GM21786 (cell line): Measurements from ENCODE around the gene WNT2.

Source experiments
- ATAC-seq: cut with Tn5 transposase; IDR thresholded peaks from one replicate; pipeline ENCODE4 v1.9.1; 2021; ENCODE audit not compliant: unreplicated experiment

The WNT2 gene

DNA sequence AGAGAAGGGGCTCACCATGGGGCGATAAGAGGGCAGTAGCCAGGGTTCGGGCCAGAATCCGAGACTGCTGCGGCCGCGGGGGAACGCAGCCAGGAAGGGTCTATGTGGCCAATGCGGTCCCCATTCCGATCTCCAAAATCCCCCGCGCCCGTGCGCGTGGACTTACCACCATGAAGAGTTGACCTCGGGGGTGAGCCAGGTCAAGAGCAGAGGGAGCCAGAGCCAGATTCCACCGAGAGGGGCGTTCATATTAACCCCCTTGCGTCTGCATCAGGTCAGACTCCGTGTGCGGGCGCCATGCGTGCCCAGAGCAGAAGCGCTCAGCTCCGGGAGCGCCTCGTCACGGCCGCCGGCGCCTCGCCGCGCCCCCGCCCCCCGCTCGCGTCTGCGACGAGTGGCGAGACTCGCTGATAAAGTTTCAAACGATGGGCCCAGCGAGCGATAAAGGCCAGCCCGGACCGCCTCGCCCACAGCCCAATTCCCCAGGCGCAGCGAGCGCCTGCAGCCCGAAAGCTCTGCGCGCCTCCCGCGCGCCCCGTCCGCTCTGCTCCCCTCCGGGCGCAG lies at the start of gene WNT2:
TSS of gene WNT2 (minus strand) at position 318 of the 564 bp plus-strand sequence. CDS start at position 249, 69 bp downstream.
- ATAC-seq: no peak

DNA sequence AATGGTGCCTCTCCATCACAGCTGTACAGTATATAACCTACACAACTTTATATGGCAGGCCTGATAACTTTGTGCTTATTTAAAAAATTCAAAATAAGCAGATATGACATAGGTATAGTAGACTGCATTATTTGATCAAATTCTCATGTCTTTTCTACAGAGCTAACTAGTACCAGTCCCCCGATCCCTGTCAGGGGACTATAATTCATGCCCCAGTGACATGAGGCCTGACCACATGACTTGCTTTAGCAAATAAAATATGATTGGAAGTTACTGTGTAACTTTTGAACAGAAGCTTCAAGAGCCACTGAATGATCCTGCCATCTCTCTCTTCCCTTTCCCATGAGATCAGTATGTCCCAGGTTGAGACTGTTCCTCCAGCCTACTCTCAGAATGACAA lies 49.2 kb upstream of the WNT2 start:
- ATAC-seq: no peak

DNA sequence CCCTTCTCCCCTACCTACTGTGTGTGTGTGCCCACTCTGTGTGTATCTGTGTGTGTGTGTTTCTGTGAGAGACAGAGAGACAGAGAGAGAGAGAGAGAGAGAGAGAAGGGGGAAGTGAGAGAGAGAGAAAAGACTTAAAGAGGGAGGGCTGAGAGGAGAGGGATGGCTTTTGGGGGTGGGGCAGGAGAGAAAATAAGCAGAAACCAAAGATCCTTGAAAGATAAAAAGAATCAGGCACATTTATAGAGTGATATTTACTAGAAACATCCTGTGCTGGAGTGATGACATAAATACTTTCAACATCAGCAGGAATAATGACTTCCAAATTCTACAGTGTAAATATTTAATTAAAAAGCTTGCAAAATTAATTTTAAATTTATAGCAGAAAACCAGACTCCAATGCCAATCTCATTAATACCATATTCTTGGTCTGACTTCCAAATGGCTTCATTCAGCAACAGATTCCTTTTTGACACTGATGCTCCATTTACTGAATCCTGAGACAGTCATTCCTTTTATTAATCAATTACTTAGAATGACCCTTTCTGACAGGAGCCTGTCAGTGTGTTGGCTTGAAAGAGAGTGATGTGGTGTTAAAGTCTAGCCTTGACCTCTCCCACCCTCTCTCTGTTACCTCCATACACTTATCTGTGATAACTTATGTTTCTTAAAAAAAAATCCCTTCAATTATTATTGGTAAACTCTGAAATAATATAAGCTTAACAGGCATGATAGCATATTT lies 41.7 kb upstream of the WNT2 start:
- no peak for ATAC-seq

DNA sequence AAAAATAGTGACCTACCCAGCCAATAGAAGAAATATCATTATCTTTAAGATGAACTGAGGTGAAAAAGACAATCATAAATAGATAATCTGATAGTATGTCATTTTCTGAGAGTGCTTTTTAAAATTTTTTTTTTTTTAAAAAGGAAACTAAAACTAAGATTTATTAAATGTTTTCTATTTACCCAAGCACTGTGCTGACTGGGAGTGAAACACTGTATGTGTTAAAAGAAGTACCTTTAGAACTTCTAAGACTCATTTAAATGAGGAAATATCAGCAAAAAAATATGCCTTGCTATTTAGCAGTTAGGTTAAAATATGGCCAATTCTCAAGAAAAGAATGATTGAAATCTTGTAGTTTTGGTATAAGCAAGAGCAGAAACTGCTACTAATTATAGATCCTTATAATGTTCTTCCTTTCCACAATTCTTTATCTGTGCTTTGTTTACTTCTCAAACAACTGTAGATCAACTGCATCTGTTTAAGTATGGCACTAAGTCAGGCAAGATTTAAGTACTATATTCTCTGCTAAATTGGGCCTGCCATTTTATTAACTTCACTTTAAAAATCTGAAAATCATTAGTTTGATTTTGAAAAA lies 39.5 kb upstream of the WNT2 start:
- ATAC-seq: peak; percentile 67

DNA sequence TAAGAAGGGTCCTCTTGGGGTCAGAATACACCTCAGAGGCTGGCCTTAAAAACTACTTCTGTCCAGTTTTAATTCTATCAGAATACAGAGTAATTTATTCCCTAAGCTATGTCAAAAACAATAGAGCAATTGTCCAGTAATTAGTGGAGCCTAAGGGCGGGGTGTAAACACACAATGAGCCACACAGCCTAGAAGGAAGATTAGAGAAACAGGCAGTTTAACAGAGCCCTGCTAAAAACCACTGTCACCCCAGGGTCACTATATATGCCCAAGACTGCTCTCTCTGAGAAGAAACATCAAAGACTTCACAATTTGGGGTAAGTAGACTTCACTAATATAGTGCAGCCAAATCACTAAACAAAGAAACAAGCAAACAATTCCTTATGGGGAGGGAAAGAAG lies 27.2 kb upstream of the WNT2 start:
- ATAC-seq: no peak

DNA sequence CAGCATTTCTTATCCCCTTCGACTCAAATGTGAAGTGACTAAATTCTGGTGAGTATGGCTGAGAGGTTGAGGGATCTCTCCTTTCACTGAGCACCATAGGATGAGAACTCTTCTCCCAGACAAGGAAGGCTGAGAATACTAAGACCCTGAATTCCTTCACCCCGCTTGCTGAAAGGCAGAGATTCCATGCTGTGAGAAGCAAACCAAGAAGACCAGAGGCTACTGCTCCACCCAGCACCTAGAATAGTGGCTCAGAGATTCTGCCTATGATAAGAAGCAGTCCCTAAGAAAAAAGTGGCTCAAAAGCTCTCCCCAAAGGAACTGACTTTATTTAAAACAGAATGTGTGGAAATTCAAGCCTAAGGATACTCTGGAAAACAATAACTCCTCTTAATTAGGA lies 26.7 kb upstream of the WNT2 start:
- no peak for ATAC-seq

DNA sequence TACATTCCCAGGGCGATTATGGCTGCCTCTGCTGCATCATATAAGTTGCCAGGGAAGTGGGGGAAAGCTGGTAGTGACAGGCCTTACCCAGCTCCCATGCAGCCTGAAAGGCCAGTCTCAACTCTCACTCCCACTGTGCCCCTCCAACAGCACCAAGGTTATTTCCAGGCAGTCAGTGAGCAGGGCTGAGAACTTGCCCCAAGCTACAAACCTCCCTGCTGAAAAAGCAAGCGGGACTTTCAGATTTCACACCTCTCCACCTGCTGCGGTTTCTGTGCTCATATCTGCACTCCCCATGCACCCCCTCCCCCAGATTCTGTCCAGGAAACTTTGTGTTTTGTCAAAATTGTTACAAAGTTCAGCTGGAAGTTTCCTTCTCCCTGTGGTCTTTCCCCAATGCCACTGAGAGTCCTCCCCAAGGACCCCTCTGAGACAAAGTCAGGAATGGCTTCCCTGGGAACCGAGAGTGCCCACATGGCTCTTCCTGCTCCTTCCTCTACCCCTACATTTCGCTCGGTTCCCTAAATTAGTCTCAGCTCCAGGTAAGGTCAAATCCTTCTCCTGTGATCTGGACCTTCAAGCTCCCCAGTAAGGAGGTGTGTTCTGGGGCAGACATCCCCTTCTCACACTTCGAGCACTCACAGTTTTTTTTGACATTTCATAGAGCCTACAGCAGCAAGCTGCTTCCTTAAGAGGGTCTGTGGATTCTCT lies 25.3 kb upstream of the WNT2 start:
- peak; percentile 94 for ATAC-seq

DNA sequence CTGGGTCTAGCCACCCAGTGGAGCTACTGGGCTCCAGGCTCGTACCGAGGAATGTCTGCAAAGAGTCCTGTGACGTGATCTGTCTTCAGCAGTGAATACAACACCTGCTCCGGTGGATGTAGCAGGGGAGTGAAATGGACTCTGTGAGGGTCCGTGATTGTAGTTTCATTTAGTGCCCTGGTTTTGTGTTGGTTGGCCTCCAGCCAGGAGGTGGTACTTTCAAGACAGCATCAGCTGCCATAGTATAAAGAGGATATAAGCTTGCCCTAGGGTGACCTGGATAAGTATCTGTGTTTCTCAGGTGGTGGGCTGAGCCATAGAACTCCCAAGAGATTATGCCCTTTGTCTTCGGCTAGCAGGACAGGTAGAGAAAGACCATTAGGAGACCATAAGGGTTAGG lies 24.6 kb upstream of the WNT2 start:
- ATAC-seq: peak; percentile 21

DNA sequence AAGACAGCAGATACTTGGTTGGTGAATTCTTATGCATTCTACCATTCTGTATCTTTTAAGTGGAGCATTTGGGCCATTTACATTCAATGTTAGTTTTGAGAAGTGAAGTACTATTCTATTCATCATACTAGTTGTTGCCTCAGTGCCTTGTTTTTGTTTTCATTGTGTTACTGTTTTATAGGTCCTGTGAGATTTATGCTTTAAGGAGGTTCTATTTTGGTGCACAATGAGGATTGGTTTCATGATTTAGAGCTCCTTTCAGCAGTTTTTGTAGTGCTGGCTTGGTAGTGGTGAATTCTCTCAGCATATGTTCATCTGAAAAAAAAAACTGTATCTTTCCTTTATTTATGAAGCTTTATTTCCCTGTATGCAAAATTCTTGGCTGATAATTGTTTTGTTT lies 23.3 kb upstream of the WNT2 start:
- ATAC-seq: no peak

DNA sequence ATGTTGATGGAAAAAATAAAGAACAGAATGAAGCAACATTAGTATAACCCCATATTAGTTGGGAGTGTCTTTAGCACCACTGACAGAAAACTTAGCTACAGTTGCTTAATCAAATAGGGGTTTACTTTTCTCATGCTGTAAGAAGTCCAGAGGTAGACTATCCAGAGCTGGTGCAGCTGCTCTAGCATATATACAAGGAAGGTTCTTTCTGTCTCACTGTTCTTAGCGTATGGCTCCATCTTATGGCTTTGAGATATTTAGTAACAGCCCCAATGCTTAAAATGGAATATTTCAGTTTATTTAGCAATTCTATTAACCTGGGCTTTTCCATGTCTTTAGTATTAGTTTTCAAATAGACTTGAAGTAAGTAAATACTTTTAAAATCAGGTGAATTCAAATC lies 15.2 kb upstream of the WNT2 start:
- no peak for ATAC-seq

DNA sequence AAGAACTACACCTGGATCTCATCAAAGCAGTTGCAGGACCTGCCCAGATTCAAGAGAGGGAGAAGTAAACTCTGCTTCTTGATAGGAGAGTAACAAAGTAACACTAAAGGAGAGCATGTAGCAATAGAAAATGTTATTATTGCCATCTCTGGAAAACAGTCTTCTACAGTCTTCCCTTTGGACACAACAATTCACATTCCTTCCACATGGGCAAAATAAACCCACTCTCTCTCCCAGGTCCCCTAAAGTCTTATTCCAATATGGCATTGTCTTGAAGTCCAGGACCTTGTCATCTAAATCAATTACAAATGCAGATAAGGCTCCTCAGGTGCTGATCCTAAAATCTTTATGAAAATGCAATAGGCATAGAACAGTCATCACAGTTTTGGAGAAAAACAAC lies 10.3 kb upstream of the WNT2 start:
- ATAC-seq: no peak

DNA sequence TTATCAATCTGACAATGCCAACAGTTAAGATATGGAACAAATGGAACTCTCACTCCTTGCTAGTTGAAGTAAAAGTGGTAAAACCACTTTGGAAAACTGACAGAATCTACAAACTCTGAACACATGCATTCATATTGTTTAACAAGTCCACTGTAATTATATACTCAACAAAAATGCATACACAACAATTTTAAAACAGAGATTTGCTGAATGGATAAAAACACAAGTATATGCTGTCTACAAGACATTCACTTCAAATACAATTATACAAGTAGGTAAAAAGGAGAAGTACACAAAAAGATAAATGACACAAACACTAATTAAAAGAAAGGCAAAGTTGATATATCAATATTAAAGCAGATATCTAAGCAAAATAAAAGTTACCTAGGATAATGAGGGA lies 9.2 kb upstream of the WNT2 start:
- no peak for ATAC-seq

DNA sequence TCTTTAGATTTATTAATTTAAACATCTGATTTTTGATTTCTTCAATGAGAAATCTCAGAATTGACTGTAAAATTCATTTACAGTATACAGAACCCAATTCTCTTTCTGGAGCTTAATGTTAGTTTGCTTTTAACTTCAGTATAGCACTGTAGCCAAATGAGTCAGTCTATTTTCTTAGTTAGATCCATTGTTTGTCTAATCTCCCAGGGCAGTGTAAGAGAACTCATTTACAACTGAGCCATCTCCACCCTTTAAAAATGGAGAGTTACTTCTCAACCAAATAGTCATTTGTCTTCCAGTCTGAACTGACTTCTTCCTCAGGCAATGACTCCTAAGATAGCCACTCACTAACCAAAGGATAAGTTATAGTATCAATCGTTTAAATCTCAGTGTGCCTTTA lies 3.0 kb upstream of the WNT2 start:
- ATAC-seq: no peak

DNA sequence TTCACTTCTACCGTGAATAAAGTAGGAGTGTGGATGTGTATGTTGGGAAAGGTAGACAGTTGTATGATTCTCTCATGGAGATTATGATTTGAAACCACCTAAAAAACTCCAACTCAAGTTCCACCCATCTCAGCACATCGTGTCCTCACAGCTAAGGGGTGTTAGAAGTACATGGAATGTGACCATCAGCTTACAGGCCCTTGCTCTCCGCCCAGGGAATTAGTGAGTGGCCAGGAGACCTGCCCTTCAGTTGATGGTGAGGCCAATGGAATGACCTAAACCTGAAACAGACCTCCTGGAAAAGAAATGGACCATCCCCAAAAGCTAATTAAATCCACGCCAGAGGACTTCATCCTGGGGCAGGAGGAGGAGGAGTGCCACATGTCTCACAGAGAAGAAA lies 2.1 kb upstream of the WNT2 start:
- no peak for ATAC-seq

DNA sequence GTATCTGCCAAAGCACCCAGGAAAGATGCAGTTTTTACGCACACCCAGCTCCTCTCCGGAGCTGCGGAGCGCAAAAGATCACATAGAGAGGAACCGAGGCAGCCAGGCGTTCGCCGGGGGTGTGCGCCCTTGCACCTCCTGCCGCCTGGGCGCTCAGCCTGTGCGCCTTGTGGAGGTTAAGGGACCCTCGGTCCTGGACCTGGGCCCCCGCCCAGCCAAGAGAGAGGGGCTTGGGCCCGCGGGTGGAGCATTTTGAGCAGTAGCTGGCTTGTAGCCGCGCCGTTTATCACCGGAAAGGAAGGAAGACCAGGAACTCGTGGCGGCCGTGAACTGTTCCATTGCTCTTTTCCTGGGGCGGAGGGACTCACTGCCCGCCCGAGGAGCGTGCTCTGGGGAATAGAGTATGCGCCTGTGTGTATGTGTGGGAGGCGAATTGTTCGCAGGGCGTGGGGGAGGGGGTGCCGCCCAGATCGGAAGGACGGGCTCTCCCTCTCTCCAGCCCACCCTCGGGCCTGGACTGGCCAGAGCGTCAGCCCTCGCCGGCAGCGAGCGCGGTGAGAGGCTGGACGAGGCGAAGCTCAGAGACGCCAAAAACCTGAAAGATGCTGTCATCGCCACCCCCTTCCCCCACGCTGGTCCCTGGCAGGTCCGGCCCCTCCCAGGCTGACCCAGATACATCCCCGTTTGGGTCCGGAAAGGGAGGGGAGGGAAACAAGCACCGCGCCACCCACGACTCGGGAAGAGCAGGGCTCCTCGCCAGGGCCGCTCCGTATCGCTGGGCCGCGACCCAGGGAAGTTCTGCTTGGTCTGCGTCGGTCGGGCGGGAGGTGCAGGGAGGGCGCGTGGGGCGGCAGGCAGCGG lies 1.2 kb upstream of the WNT2 start:
- ATAC-seq: no peak

DNA sequence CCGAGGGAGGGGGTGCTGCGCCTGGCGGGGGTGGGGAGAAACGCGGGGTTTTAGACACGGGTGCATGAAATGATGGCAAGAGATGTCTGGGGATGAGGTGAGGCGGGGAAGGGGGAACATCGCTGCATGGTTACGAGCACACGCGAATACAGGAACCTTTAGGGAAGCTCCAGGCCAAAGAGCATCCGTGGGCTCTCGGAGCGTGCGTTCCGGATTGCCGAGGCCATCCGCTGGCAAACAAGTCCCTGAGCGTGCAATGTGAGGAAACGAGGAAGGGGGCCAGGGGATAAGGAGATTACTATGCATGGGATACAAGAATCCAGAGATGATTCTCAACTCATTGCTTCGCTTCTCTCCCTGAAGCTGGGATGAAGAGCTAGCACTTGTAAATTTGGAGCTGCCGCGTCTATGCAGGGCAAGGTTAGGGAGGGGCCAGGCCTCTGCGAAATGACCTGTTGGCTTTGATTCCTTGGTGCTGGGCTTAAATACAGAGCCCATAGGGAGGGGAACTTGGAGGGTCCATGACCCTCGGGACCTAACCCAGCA lies 520 bp upstream of the WNT2 start:
- no peak for ATAC-seq

DNA sequence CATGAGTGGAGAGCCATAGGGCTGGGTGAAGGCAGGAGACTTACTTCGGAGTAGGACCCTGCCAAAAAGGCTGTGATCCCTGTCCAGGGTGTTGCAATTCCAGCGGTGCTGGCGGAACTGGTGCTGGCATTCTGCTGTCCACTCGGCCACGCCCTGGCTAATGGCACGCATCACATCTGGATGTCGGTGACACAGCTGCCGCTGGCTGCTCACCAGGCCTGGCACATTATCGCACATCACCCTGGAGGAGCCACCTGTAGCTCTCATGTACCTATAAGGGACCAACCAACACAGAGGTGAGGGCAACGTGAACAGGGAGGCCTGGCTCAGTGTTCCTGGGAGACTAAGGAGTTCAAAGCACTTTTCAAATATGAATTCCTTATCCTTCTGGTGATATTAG lies 2.3 kb downstream of the WNT2 start:
- no peak for ATAC-seq

DNA sequence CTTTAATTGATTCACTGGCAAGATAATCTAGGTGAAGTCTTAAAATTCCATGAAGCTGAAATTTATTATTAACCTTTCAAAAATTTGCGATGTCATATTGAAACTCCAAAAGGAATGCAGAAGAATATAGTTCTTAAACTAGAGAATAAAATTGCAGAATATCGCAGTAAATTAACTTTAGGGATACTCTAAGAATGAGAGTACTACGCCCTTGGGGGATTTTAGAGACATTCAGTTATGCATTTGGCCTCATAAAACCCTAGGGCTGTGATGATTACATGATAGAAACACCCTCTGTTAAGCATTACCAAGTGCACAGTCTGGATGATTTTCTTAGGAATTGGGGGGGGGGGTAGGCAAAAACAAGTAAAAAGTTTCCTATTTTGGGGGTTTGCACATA lies 3.7 kb downstream of the WNT2 start:
- no peak for ATAC-seq

DNA sequence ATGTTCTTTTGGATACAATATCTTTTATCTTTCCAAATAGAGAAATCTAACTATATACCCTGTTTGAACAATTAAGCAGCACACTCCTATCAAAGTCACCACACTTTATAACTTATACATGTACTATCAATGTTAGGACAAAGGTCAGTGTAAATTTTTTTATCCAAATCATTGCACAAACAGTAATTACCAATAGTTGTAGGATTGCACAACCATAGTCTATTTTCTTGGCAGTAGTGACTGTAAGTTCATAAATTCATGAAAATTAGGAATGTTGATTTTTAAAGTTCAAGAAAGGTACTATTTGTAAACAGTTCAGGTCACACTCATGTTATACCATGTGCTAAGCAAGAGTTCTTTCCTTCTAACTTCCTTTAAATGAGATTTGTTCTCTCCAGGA lies 9.3 kb downstream of the WNT2 start:
- no peak for ATAC-seq

DNA sequence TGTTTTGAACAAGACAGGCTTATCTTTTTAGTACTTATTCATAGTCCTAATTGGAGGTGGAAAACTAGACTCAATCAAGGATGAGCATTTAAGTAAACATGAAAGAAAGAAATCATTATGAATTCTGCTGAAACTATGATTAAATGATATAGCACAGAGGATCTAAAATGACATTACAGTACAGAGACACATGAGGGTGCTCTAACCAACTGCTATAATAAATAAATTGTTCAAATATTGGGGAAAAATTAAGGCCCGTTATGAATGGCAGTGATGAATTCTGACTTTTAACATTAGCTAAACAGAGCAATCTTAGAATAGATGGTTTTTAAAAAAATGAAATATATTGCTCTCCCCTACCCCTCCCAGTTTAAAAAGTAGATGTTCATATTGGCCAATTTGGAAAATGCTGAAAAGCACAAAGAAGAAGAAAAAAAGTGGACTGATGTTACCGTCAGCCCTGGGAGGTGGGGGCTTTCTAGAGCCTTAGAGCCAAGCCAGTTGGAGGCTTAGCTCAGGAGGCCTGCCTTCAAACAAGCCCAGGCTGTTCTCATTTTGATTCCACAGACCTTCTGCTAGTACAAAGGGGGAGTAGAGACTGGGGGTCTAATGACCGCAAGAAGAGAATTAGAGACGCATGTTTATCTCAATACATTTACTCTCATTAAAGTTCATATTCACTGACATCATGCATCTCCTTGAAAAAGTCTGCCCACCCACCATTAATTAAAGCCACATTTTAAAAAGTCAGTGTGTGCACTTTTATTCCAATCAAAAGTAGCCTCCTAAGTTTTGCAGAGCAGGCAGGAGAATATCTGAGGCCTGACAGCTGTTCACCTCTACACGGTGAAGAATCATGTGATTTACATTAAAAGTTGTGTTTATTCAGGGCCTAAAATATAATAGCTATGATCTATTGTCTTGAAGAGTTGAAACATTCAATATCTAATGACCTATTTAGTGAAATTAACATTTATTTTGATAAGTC lies 10.0 kb downstream of the WNT2 start:
- ATAC-seq: no peak
